ENCODE measurements around the gene HDDC3.

GRCh38 chr15:90956274-90957030 lies 24.1 kb upstream of the HDDC3 start:
- TF ChIP-seq POLR2A (IDR thresholded peaks at IDR 0.05; ENCODE audit: low read depth, low read length) (peak; percentile 3; the same call in 1 of the 2 replicates), POLR2AphosphoS5 (IDR thresholded peaks at IDR 0.05; ENCODE audit: low read depth, low read length) (no peak)

Data from GM12892 (cell line).